Epithelial cell of proximal tubule (primary cell): ENCODE measurements around the gene NUDT3. TPM values are rescaled to one million over a fixed set of nuclear protein-coding genes. Genes with fewer than 3 reads are reported as not detected.

ENCODE experiments used
- DNase-seq: peaks from one replicate; pipeline ENCODE4 v3.0.0-alpha.2; 2011; ENCODE audit warnings: low read depth
- H3K4me3 ChIP-seq: 2 replicates; pipeline ENCODE4 v1.5.1; 2011; ENCODE audit warnings: low read depth, mild to moderate bottlenecking, low read length
- CTCF ChIP-seq: conservative IDR thresholded peaks from 2 replicates; pipeline ENCODE4 v1.5.1; 2012; ENCODE audit warnings: low read depth, mild to moderate bottlenecking, low read length
- total RNA-seq: library from RNA; depleted of rRNA; stranded (reverse); fragments of >200 nt; gene quantifications from 2 replicates; pipeline ENCODE4 v1.2.3, GENCODE V29; 2015

NUDT3 gene
- total RNA-seq, 1 donor from 2014 or later = 16.7 TPM

DNA sequence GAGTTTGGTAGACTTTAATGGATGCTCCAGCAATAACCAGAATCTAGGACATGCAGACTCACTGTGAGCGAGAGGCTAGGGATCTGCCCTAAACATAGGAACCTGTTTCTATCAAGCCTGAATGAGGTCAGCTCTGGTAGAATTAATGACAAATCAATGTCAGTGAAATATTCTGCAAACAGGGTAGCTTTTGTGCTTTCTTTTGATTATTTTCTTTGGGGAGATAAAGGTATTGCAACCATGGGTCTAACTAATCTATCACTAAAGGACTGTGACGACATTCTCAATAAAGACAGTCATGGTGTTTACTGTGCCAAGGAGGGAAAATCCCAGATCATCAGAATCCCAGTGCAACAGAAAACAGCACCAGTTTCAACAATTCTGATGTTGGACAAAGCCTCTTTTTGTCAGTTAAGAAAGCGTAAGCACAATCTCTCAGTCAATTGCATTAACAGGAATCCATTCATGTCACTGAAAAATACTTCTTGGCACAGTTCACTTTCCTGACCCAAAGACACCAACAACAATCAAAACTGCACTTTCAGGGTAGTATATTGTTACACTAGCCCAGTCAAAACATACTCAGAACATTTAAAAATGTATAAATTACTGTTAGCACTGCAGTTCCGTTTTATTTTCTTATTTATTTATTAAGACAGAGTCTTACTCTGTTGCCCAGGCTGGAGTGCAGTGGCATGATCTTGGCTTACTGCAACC is 106.9 kb downstream of the NUDT3 start:
- no peak overlapping the region for H3K4me3 ChIP-seq
- DNase-seq = no peak
- TF ChIP-seq CTCF = no peak

DNA sequence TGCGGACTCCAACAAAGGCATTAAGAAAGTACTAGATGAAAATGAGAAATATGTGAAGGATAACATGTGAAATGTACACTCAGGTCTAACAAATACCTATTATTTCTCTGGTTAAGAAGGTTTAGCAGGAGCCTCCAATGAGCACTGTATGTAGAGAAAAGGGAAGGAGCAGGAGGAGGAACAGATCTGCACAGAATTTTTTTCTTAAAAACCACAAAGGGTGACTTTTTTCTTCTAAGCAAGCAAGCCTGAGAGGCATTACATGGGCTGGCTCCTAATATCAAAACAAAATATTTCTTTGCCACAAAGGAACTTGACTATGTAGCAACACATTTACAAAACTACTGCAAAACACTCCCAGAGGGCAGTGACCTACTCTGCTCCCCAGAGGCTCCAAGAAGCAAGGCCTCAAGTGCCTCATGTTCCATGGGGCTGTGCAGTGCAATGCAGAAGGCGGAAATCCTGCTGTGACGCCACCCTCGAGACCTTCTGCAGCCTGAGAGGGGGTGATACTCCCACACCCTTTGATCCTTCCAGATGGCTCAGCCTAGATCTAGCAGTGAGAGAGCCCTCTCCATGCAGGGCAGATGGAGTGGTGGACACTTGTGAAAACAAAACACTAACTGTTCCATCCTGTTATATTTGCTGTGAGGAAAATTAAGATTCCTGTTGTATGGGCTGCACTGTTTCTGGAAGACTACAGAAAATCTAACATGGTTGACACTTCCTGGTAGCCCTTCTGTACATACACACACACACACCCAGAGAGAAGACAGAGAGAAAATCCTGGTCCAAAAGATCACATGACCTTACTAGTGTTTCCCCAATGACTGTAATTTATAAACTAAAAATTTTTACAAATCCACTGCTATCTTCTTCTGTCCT is 107.7 kb downstream of the NUDT3 start:
- TF ChIP-seq CTCF = no peak
- DNase-seq = no peak
- no peak overlapping the region for H3K4me3 ChIP-seq

- no peak overlapping the region for H3K4me3 ChIP-seq
- no peak for DNase-seq
- no peak for TF ChIP-seq CTCF
Measured at GRCh38 chr6:34281702-34282334, 110.7 kb downstream of the NUDT3 start.

GRCh38 chr6:34280216-34280615 is 112.3 kb downstream of the NUDT3 start:
- no peak for DNase-seq
- no peak overlapping the region for H3K4me3 ChIP-seq
- no peak for TF ChIP-seq CTCF

DNA sequence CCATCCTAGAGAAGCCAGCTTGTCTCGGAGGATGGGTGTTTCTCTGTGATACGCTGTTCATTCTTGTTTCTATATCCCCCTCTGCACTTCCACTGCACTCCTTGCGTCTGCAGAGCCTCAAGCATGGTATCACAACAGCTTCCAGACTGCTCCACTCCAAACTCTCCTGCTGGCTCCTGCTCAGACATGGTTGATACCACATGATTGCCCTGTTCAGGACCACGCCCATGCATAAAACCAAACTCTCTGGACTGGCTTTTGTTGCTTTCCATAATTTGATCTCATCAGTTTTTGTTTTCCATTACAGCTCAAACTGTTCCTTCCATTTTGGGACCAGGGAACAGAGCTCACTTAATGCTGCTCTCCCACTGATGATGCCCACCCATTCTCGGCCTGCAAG is 113.6 kb downstream of the NUDT3 start:
- H3K4me3 ChIP-seq = no peak overlapping the region
- no peak for TF ChIP-seq CTCF
- DNase-seq = no peak

- no peak overlapping the region for H3K4me3 ChIP-seq
- no peak for TF ChIP-seq CTCF
- no peak for DNase-seq
Measured at GRCh38 chr6:34277763-34278112, 114.7 kb downstream of the NUDT3 start.
